IPS-18a (cell line): Measurements from ENCODE around the gene SLC16A14.

Source experiments
- H3K27ac ChIP-seq: one replicate; pipeline ENCODE4 v1.5.1; 2013; ENCODE audit warnings: low read length
- H3K27me3 ChIP-seq: one replicate; pipeline ENCODE4 v1.6.1; 2013; ENCODE audit warnings: mild to moderate bottlenecking, low read length; ENCODE audit not compliant: control insufficient read depth, insufficient read depth
- H3K36me3 ChIP-seq: one replicate; pipeline ENCODE4 v1.6.1; 2013; ENCODE audit warnings: low read depth, low read length; ENCODE audit not compliant: control insufficient read depth
- H3K4me1 ChIP-seq: one replicate; pipeline ENCODE4 v1.6.1; 2013; ENCODE audit warnings: low read depth, low read length; ENCODE audit not compliant: control insufficient read depth
- H3K4me3 ChIP-seq: one replicate; pipeline ENCODE4 v1.5.1; 2013; ENCODE audit warnings: low read length
- H3K9ac ChIP-seq: one replicate; pipeline ENCODE4 v1.6.1; 2013; ENCODE audit warnings: mild to moderate bottlenecking, low read length, moderate library complexity
- H3K9me3 ChIP-seq: one replicate; pipeline ENCODE4 v1.6.1; 2013; ENCODE audit warnings: low read depth, low read length; ENCODE audit not compliant: control insufficient read depth

Gene SLC16A14

GRCh38 chr2:230023313-230023712 lies 45.4 kb downstream of the SLC16A14 start:
- H3K27me3 ChIP-seq: no peaks in the 10 kb centered on the region
- H3K9me3 ChIP-seq: no peaks in the 10 kb centered on the region
- H3K9ac ChIP-seq: no peak overlapping the region
- H3K4me3 ChIP-seq: no peak overlapping the region
- no peaks in the 10 kb centered on the region for H3K36me3 ChIP-seq
- no peak overlapping the region for H3K27ac ChIP-seq
- H3K4me1 ChIP-seq: no peaks in the 10 kb centered on the region

GRCh38 chr2:230019742-230020141 lies 49.0 kb downstream of the SLC16A14 start:
- Histone ChIP-seq H3K9me3 (no peaks in the 10 kb centered on the region), H3K9ac (no peak overlapping the region), H3K27ac (no peak overlapping the region), H3K27me3 (no peaks in the 10 kb centered on the region), H3K4me1 (no peaks in the 10 kb centered on the region), H3K4me3 (no peak overlapping the region), H3K36me3 (no peaks in the 10 kb centered on the region)

GRCh38 chr2:230018153-230018552 lies 50.6 kb downstream of the SLC16A14 start:
- no peaks in the 10 kb centered on the region for H3K36me3 ChIP-seq
- H3K4me3 ChIP-seq: no peak overlapping the region
- H3K9ac ChIP-seq: no peak overlapping the region
- H3K27me3 ChIP-seq: no peaks in the 10 kb centered on the region
- H3K27ac ChIP-seq: no peak overlapping the region
- no peaks in the 10 kb centered on the region for H3K4me1 ChIP-seq
- H3K9me3 ChIP-seq: no peaks in the 10 kb centered on the region

- no peak overlapping the region for H3K27ac ChIP-seq
- H3K36me3 ChIP-seq: no peaks in the 10 kb centered on the region
These were observed 51.9 kb downstream of the SLC16A14 start for GRCh38 chr2:230016844-230017243.

GRCh38 chr2:230012267-230012884 lies 56.3 kb downstream of the SLC16A14 start:
- H3K27me3 ChIP-seq: no peaks in the 10 kb centered on the region
- no peaks in the 10 kb centered on the region for H3K4me1 ChIP-seq
- no peaks in the 10 kb centered on the region for H3K9me3 ChIP-seq
- H3K4me3 ChIP-seq: no peak overlapping the region
- H3K36me3 ChIP-seq: no peaks in the 10 kb centered on the region
- H3K9ac ChIP-seq: no peak overlapping the region
- no peak overlapping the region for H3K27ac ChIP-seq

More at GRCh38 chr2:230016844-230017243, 51.9 kb downstream of the SLC16A14 start:
- Histone ChIP-seq H3K4me3 (no peak overlapping the region), H3K9ac (no peak overlapping the region), H3K27me3 (no peaks in the 10 kb centered on the region), H3K9me3 (no peaks in the 10 kb centered on the region), H3K4me1 (no peaks in the 10 kb centered on the region)

- Histone ChIP-seq H3K27ac (no peak overlapping the region), H3K4me1 (no peaks in the 10 kb centered on the region), H3K9me3 (no peaks in the 10 kb centered on the region), H3K4me3 (no peak overlapping the region), H3K27me3 (no peaks in the 10 kb centered on the region), H3K36me3 (no peaks in the 10 kb centered on the region), H3K9ac (no peak overlapping the region)
These were observed 57.1 kb downstream of the SLC16A14 start for GRCh38 chr2:230011617-230012016.

- Histone ChIP-seq H3K9ac (no peak overlapping the region), H3K9me3 (no peaks in the 10 kb centered on the region), H3K27me3 (no peaks in the 10 kb centered on the region), H3K4me1 (no peaks in the 10 kb centered on the region), H3K27ac (no peak overlapping the region), H3K36me3 (no peaks in the 10 kb centered on the region), H3K4me3 (no peak overlapping the region)
These were observed 58.2 kb downstream of the SLC16A14 start for GRCh38 chr2:230010501-230010900.

GRCh38 chr2:230008708-230009066 lies 60.0 kb downstream of the SLC16A14 start:
- Histone ChIP-seq H3K27me3 (no peaks in the 10 kb centered on the region), H3K9me3 (no peaks in the 10 kb centered on the region), H3K4me1 (no peaks in the 10 kb centered on the region), H3K36me3 (no peaks in the 10 kb centered on the region), H3K27ac (no peak overlapping the region), H3K9ac (no peak overlapping the region), H3K4me3 (no peak overlapping the region)

- H3K4me1 ChIP-seq: no peaks in the 10 kb centered on the region
- H3K4me3 ChIP-seq: no peak overlapping the region
- H3K27ac ChIP-seq: no peak overlapping the region
- H3K36me3 ChIP-seq: no peaks in the 10 kb centered on the region
- no peak overlapping the region for H3K9ac ChIP-seq
- H3K27me3 ChIP-seq: no peaks in the 10 kb centered on the region
- H3K9me3 ChIP-seq: no peaks in the 10 kb centered on the region
These were observed 60.6 kb downstream of the SLC16A14 start for GRCh38 chr2:230007931-230008707.

GRCh38 chr2:230000118-230000841 lies 68.4 kb downstream of the SLC16A14 start:
- Histone ChIP-seq H3K27ac (no peak overlapping the region), H3K4me3 (no peak overlapping the region), H3K9ac (no peak overlapping the region), H3K9me3 (no peaks in the 10 kb centered on the region), H3K36me3 (no peaks in the 10 kb centered on the region), H3K27me3 (no peaks in the 10 kb centered on the region), H3K4me1 (no peaks in the 10 kb centered on the region)

- Histone ChIP-seq H3K36me3 (no peaks in the 10 kb centered on the region), H3K27ac (no peak overlapping the region), H3K9me3 (no peaks in the 10 kb centered on the region), H3K9ac (no peak overlapping the region), H3K4me1 (no peaks in the 10 kb centered on the region), H3K27me3 (no peaks in the 10 kb centered on the region), H3K4me3 (no peak overlapping the region)
These were observed 71.2 kb downstream of the SLC16A14 start for GRCh38 chr2:229997565-229997964.
